NCI-H2196 (cell line): Measurements from ENCODE around the gene ROPN1.
A peak's percentile ranks its signal among the peaks of the same experiment; 100 is the strongest.

Experiments used
- DNase-seq: peaks from one replicate; lab custom pipeline; 2025; ENCODE audit not compliant: unreplicated experiment; lab: John Stamatoyannopoulos, UW

ROPN1 gene

GRCh38 chr3:123951522-123952447 is 40.1 kb downstream of the ROPN1 start:
- DNase-seq: peak; percentile 79

GRCh38 chr3:123949641-123950040 is 42.3 kb downstream of the ROPN1 start:
- no peak for DNase-seq

- DNase-seq: no peak
Observed at GRCh38 chr3:123948449-123948848, 43.5 kb downstream of the ROPN1 start.

- no peak for DNase-seq
Observed at GRCh38 chr3:123947482-123947881, 44.4 kb downstream of the ROPN1 start.

- DNase-seq: no peak
Observed at GRCh38 chr3:123941542-123941941, 50.4 kb downstream of the ROPN1 start.

GRCh38 chr3:123941121-123941520 is 50.8 kb downstream of the ROPN1 start:
- DNase-seq: peak; percentile 56

GRCh38 chr3:123939706-123940105 is 52.2 kb downstream of the ROPN1 start:
- no peak for DNase-seq

- no peak for DNase-seq
Observed at GRCh38 chr3:123936400-123936799, 55.5 kb downstream of the ROPN1 start.

GRCh38 chr3:123935830-123936229 is 56.1 kb downstream of the ROPN1 start:
- no peak for DNase-seq

GRCh38 chr3:123934250-123934649 is 57.7 kb downstream of the ROPN1 start:
- no peak for DNase-seq

- DNase-seq: no peak
Observed at GRCh38 chr3:123930445-123930844, 61.5 kb downstream of the ROPN1 start.

GRCh38 chr3:123929325-123929724 is 62.6 kb downstream of the ROPN1 start:
- DNase-seq: no peak

- DNase-seq: no peak
Observed at GRCh38 chr3:123926396-123926795, 65.5 kb downstream of the ROPN1 start.

GRCh38 chr3:123920868-123921267 is 71.1 kb downstream of the ROPN1 start:
- DNase-seq: no peak

- DNase-seq: no peak
Observed at GRCh38 chr3:123920383-123920782, 71.5 kb downstream of the ROPN1 start.

GRCh38 chr3:123919353-123919752 is 72.6 kb downstream of the ROPN1 start:
- DNase-seq: no peak
